ENCODE data around the gene IL1RAPL2.

DNA sequence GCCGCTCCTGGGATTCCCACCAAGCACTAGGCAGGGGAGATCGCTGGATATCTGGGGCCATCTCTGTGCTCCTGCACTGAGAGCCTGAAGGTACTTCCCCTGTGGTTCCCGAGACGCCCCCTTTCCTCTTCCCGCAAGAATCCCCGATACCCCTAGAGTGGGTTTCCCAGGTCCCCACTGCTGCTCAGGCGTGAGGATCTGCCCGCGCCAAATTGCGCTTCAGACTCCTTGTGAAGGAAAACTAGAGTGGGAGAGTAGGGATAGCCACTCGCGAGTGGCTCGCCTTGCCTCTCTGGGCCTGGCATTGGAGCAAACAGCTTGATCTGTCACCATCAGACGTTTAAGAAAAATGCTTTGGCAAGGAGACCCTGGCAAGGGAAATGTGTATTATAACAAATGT is 1.5 kb downstream of the IL1RAPL2 start:
- TF ChIP-seq YY1 (IDR thresholded peaks at IDR 0.05; ENCODE audit: low read depth) (no peak), RAD21 (IDR thresholded peaks at IDR 0.05; ENCODE audit: low read depth) (no peak), NFIC (IDR thresholded peaks at IDR 0.05) (no peak), EP300 (IDR thresholded peaks at IDR 0.05; ENCODE audit: borderline replicate concordance) (no peak), CEBPB (IDR thresholded peaks at IDR 0.05) (no peak), CREB1 (IDR thresholded peaks at IDR 0.05; ENCODE audit: low read depth) (no peak), TAF1 (IDR thresholded peaks at IDR 0.05; ENCODE audit: low read depth) (no peak)
